Measurements from ENCODE around the gene YY1.

DNA sequence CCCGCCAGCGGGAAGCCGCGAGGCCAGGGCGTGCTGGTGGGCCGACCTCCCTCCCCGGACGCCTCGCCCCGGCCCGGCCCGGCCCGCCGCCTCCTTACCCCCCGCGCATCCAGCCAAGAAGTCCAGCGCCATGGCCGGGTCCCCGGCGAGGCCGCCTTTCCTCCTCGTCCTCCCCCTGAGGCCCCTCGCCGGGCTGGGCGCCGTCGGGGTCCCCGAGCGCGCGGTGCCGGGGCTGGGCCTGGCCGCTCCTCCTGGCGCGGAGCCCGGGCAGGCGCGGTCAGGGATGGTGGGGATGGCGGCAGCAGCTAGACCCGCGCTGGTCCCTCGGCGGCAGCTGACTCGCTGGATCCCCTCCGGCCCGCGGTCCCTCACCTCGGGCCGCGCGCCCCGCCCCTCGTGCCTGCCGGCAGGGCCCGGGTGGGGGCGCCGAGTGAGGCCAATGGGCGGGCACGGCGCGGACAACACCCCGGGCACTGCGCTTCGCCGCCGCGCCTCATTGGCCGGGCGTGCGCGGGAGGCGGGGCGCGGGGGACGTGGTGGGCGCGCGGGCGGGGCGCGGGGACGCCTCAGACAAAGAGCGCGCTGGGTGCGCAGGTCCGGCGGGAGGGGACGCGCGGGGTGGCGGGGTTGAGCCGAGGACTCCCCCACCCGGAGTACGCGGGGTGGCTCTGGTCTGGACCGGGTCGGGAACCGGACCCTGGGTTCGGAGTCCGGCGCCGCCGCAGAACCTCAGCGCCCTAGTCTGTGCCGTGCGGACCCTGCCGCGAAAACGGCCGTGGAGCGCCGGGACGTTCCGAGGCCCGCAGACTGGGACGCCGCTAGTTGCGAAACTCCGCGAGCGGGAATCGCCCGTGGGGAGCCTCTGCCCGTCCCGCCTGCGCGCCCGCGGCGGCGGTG lies 67.4 kb downstream of the YY1 start, which contains the start of gene SLC25A29:
- TF ChIP-seq CTCF (IDR thresholded peaks at IDR 0.05) (no peak), MAX (CRISPR knock-in tag; IDR thresholded peaks at IDR 0.05) (no peak; the same call in 1 of the 2 replicates), ZBTB43 (CRISPR knock-in tag; IDR thresholded peaks at IDR 0.05) (no peak), NFE2L1 (CRISPR knock-in tag; IDR thresholded peaks at IDR 0.05) (no peak), ZNF138 (CRISPR knock-in tag; conservative IDR thresholded peaks at IDR 0.05) (no peak), RORB (CRISPR knock-in tag; IDR thresholded peaks at IDR 0.05) (no peak)
